ENCODE data around the gene PLAAT4.
"Not testable (repeated sequence)": the region's sequence is repeated elsewhere in the genome, so short reads cannot be mapped to it uniquely, and the experiment has no call there.

Gene PLAAT4

DNA sequence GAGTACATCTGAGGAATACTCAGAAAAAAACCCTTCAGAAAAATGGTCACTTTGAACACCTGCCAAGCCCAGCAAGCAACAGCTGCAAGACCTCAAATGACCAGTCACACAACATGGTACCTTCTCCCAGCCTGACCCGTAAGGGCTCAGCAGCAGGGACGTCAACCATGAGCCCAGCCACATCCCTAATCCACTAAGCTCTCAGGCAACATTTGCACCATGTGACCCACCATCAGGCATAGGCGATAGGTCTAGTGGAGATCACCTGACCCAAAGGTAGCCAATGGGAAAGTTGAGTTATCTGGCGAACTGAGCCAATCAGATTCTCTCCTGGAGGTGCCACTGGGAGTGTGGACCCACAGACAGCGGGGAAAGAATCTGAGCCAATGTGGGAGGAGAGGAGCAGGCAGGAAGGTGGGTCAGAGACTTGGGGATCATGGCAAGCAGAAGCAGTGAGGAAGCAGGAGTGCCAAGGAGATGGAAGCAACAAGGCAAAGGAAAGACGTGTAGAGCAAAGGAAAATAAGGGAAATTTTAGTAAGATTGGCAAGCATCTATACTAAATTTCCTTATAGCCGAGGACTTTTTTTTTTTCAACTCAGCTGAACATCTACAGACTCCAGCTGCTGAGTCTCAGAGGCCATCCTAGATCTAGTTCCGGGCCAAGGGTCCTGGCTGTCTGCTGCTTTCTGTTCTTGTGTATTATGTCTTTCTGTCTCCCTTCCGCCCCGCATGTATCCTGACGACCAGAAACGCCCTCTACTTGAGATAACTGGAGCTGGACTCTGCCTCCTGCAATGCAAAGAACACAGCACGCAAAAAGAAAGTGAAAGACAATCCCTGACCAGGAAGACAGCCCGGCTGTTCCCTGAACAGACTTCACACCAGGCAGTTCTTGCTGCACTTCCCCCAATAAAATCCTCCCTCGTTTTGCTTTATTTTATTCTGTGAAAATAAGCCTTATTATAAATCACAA is 37.6 kb downstream of the PLAAT4 start:
- peak; percentile 27 for DNase-seq

DNA sequence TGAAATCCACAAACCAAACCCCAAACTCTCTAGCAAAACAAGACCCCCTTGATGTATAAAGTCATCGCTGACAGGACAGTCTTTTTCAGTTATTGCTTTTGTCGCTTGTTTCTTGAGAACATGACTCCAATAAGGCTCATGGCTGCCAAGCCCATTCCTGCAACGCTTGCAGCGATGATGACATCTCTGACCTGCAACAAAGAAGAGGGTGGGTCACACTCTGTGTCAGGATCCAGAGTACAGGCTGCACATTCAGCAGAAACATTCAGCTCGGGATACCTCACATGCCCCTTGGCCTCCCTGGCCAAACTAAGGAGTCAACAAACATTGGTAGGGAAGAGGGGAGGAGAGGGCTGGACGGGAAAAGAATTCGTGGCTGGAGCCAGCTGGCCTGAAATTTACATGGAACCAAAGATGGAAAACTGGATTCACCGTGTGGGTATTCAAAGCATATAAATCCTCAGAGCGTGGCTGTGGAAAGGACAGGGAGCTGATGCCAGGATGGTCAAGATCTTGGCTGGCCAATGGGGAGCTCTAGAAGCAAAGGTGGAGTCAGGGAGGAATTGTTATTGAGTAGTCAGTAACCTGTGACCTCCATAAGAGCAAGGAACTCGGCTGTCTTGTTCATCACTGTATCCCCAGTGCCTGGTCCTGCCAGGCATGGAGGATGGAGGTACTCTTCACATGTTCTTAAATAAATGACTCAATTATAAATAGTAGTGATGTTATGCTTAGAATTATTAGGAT is 38.4 kb downstream of the PLAAT4 start:
- DNase-seq: no peak

DNA sequence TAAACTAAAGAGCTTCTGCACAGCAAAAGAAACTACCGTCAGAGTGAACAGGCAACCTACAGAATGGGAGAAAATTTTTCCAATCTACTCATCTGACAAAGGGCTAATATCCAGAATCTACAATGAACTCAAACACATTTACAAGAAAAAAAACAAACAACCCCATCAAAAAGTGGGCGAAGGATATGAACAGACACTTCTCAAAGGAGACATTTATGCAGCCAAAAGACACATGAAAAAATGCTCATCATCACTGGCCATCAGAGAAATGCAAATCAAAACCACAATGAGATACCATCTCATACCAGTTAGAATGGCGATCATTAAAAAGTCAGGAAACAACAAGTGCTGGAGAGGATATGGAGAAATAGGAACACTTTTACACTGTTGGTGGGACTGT is 42.3 kb downstream of the PLAAT4 start:
- DNase-seq: not testable (repeated sequence)

DNA sequence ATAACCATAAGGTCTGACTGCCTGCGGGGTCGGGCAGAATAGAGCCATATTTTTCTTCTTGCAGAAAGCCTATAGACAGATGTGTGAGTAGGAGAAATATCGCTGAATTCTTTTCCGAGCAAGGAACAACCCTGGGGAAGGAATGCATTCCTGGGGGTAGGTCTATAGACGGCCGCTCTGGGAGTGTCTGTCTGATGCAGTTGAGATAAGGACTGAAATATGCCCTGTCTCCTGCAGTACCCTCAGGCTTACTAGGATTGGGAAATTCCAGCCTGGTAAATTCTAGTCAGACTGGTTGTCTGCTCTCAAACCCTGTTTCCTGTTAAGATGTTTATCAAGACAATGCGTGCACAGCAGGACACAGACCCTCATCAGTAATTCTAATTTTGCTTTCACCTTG is 44.6 kb downstream of the PLAAT4 start:
- not testable (repeated sequence) for DNase-seq

DNA sequence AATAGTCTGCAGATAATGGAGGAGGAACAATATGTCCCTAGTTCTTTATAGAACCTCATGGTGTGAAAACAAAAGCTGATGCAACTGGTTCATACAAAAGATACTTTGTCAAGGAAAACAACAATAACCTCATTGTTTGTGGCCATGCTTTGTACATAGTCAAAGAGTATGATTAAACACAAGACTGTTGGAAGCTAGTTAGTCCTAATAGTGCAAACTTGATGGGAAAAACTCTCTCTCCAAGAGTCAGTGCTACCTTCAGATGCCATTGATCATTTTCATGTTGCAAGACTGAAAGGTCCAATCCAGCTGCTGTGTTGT is 46.7 kb downstream of the PLAAT4 start:
- DNase-seq: no peak

DNA sequence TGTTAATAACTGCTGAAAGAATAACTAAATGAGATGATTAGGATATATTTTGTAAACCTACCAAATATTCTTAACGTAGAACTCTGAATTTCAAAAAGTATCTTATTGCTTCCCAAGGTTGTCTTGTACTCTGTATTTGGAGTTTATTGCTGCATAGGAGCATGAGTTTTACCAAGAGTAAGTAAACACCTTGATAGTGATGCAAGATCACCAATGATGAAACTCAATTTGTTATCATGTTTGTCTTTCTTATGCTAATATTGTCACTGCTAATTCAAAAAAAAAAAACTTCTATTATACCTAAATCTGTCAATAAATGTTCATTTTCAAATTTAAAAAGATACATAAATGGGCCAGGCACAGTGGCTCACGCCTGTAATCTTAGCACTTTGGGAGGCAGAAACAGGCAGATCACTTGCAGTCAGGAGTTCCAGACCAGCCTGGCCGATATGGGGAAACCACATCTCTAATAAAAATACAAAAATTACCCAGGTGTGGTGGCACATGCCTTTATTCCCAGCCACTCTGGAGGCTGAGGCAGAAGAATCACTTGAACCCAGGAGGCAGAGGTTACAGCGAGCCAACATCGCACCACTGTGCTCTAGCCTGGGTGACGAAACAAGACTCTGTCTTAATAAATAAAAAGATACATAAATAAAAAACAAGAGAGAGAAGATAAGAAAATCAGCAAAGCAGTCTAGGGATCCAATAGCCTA is 50.0 kb downstream of the PLAAT4 start:
- no peak for DNase-seq

DNA sequence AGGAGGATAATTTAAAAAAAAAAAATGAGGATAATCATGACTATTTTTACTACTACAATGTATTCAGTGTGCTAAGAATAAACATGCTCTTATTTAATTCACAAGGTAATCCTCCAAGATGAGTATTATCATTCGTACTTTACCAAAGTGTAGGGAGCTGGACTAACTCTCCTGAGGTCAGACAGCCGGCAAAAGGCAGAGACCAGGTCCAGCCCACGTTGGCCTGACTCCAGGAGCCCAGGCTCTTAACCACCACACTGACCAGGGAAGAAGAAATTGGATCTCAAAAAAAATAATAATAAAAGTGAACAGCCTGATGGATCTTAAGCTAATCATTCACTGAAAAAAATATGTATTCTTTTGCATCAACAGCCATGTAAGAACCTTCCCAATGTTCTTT is 52.4 kb downstream of the PLAAT4 start:
- DNase-seq: no peak

DNA sequence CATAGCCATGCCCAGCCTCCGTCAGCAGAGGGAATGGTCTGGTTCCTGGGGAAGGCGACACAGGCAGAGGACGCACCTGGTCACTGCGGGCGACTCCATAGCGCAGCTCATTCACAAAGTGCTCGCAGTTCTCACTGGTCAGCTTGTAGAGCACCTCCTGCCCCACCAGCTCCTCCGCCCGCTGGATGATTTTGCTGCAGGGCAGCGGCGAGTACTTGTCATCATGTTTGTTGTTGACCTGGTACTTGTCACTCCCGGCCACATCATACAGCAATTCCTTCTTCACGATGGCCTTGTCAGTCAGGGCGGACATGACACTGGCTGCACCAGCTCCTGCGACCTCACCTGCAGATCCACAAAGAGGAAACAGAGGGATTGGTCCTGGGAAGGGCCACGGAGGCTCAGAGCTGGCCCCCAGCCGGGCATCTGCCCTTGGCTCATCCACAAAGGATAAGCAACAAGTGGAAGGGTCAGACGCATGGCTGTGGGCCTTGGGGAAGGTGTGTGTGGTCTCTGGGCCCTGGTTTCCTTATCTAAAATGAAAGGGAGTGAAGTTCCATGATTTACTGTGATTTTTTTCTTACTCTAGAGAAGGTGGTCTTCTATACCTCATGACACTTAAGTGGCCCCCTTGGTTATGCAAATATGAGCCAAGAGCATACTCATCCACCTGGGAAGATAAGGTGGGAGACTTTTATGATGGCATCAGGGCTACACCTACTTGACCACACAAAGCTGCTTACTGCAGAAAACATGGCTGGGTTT is 53.6 kb downstream of the PLAAT4 start:
- no peak for DNase-seq

DNA sequence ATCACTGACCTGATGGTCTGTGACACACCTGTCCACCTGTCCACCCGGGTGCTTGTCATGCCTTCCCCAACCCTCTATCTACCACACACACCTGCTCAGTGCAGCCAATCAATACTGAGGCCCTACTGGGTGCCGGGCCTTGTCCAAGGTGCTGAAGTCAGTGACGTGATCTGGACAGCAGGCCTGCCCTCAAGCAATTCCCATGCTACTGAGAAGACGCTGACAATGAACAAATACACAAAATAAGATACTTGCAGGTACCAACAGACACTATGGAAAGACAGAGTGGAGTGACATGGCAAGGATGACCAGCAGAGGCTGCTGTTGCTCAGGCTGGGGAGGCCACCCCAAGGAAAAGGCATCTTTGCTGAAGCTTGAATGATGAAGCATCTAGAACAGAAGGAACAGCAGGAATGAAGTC is 56.4 kb downstream of the PLAAT4 start:
- DNase-seq: no peak

DNA sequence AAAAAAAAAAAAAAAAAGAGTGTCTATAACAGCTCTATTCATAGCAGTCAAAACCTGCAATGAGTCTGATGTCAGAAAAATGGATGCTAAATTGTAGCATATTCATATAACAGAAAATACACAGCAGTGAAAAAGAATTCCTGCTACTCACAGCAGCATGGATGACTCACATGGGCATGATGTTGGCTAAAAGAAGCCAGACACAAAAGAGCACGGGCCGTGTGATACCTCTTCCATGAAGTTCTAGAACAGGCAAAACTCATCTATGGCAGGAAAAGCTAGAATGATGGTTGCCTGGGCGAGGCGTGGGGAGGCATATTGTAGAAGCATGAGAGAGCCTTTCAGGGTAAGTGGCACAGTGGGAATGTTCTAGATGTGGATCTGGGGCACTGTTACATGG is 58.7 kb downstream of the PLAAT4 start:
- DNase-seq: no peak
